Panc1 (cell line): Measurements from ENCODE around the gene CHDH. TPM values are rescaled to one million over a fixed set of nuclear protein-coding genes. Genes with fewer than 3 reads are reported as not detected.

ENCODE experiments used
- ATAC-seq: fragments of 200-7000 bp; cut with Tn5 transposase; 2 replicates; pipeline ENCODE4 v1.9.1; 2020; ENCODE audit warnings: mild to moderate bottlenecking, moderate library complexity
- BruUV-seq: library from RNA; stranded (reverse); fragments of 400-500 nt; replicated peaks from 2 replicates; lab custom pipeline; 2021; lab: Mats Ljungman, UMichigan
- CTCF ChIA-PET: fragments of 300-600 bp; sonication (Branson Sonifier 250); formaldehyde crosslinking; loops from one replicate; lab custom pipeline; 2022; ENCODE audit warnings: antibody characterized with exemption; lab: Charles Lee
- POLR2A ChIA-PET: fragments of 300-600 bp; sonication (Branson Sonifier 250); formaldehyde crosslinking; loops from one replicate; lab custom pipeline; 2022; ENCODE audit warnings: antibody characterized with exemption; lab: Charles Lee
- DNase-seq: peaks from one replicate; pipeline ENCODE4 v3.0.0-alpha.2; 2010; ENCODE audit warnings: low read depth, low spot score
- H3K27ac ChIP-seq: 2 replicates; pipeline ENCODE4 v1.5.1; 2011; ENCODE audit warnings: mild to moderate bottlenecking, low read length, inconsistent platforms
- H3K27me3 ChIP-seq: fragments of 200-500 bp; sonication (Bioruptor generic); 2 replicates; pipeline ENCODE4 v1.6.0; 2014; ENCODE audit warnings: low read length, inconsistent platforms; ENCODE audit not compliant: control insufficient read depth, insufficient read depth
- H3K36me3 ChIP-seq: fragments of 200-500 bp; sonication (Bioruptor generic); 2 replicates; pipeline ENCODE4 v1.5.1; 2014; ENCODE audit warnings: inconsistent platforms, mild to moderate bottlenecking, low read length, moderate library complexity; ENCODE audit not compliant: control insufficient read depth, insufficient read depth
- H3K4me1 ChIP-seq: 2 replicates; pipeline ENCODE4 v1.5.1; 2011; ENCODE audit warnings: inconsistent platforms, mild to moderate bottlenecking, low read length, moderate library complexity; ENCODE audit not compliant: control insufficient read depth, insufficient read depth
- H3K4me3 ChIP-seq, 2 experiments: 2 replicates each; pipeline ENCODE4 v1.5.1; 2011 to 2012; ENCODE audit warnings: low read depth in 2 of 2, low read length in 2 of 2, mild to moderate bottlenecking in 2 of 2, inconsistent platforms in 1 of 2, moderate library complexity in 1 of 2
- H3K9me3 ChIP-seq: fragments of 200-500 bp; sonication (Bioruptor generic); 2 replicates; pipeline ENCODE4 v1.5.1; 2014; ENCODE audit warnings: low read depth, mild to moderate bottlenecking, inconsistent platforms, low read length, moderate library complexity; ENCODE audit not compliant: control insufficient read depth, insufficient read depth
- POLR2AphosphoS5 ChIP-seq: IDR thresholded peaks from 2 replicates; pipeline ENCODE4 v1.6.1; 2012; ENCODE audit warnings: mild to moderate bottlenecking, low read depth, low read length, moderate library complexity
- SIN3A ChIP-seq: IDR thresholded peaks from 2 replicates; pipeline ENCODE4 v1.6.1; 2012; ENCODE audit warnings: low read depth, mild to moderate bottlenecking, low read length, moderate library complexity, borderline replicate concordance; ENCODE audit not compliant: insufficient read depth
- TCF7L2 ChIP-seq: IDR thresholded peaks from 2 replicates; pipeline ENCODE4 v1.6.1; 2011; ENCODE audit warnings: mild to moderate bottlenecking, low read depth, low read length, inconsistent platforms
- in situ Hi-C: cut with HindIII; loops from 2 replicates; pipeline ENCODE4 v1.10.0; 2016; ENCODE audit warnings: low sequenced_read_pairs, low pct_unique_long_range_greater_than_20kb
- intact Hi-C: fragments of 100-400 bp; cut with micrococcal nuclease; formaldehyde crosslinking; loops from one replicate; pipeline ENCODE4 v1.10.0; 2022; ENCODE audit not compliant: unreplicated experiment
- total RNA-seq: library from RNA; stranded (reverse); gene quantifications from one replicate; pipeline ENCODE4 v1.2.1, GENCODE V29; 2021; ENCODE audit not compliant: unreplicated experiment
- TF ChIP-seq, protein P1 (sequence below): fragments of 450-650 bp; IDR thresholded peaks from 2 replicates; pipeline ENCODE4 v1.5.1; 2017; ENCODE audit warnings: mild to moderate bottlenecking
- TF ChIP-seq, protein P2 (sequence below), 2 experiments: IDR thresholded peaks; 2 replicates each; pipeline ENCODE4 v1.6.1; 2011 to 2012; ENCODE audit warnings: low read depth in 2 of 2, control low read depth in 1 of 2, low read length in 1 of 2, mild to moderate bottlenecking in 1 of 2, moderate library complexity in 1 of 2; ENCODE audit not compliant: insufficient read depth in 1 of 2

Gene CHDH
- total RNA-seq, 1 experiment from 2014 or later, result 24.1 TPM

DNA sequence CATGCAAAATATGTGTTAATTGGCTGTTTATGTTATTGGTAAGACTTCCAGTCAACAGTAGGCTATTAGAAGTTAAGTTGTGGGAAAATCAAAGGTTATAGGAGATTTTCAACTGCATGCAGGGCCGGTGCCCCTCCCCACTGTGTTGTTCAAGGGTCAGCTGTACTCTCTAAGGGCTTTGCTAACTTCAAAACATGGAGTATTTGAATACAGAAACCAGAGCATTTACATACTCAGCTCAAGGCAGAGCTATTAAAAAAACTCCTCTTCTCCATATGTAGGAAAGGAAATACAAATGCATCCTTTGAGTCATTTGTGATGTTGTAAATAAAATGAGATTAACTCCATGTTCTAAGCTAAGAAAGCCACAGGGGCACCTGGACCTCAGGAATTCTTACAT, 16.9 kb upstream of the CHDH start:
- in situ Hi-C loops (no loop called here), intact Hi-C loops (no loop called here)
- Histone ChIP-seq H3K4me3 (no peak overlapping the region), H3K4me1 (no peaks in the 10 kb centered on the region), H3K27ac (no peak overlapping the region), H3K27me3 (no peaks in the 10 kb centered on the region), H3K36me3 (peaks cover 8% of the 10 kb centered on the region; the same call in 1 of the 2 replicates), H3K9me3 (no peaks in the 10 kb centered on the region)
- no TSS peak for BruUV-seq
- POLR2A ChIA-PET, result no interaction called here
- no peak for ATAC-seq
- no peak for DNase-seq
- CTCF ChIA-PET, result no interaction called here
- TF ChIP-seq POLR2AphosphoS5, result no peak
- no peak for TF ChIP-seq TCF7L2
- TF ChIP-seq, protein P1, sequence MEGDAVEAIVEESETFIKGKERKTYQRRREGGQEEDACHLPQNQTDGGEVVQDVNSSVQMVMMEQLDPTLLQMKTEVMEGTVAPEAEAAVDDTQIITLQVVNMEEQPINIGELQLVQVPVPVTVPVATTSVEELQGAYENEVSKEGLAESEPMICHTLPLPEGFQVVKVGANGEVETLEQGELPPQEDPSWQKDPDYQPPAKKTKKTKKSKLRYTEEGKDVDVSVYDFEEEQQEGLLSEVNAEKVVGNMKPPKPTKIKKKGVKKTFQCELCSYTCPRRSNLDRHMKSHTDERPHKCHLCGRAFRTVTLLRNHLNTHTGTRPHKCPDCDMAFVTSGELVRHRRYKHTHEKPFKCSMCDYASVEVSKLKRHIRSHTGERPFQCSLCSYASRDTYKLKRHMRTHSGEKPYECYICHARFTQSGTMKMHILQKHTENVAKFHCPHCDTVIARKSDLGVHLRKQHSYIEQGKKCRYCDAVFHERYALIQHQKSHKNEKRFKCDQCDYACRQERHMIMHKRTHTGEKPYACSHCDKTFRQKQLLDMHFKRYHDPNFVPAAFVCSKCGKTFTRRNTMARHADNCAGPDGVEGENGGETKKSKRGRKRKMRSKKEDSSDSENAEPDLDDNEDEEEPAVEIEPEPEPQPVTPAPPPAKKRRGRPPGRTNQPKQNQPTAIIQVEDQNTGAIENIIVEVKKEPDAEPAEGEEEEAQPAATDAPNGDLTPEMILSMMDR, result no peak
- no peak for TF ChIP-seq SIN3A
- TF ChIP-seq, protein P2, sequence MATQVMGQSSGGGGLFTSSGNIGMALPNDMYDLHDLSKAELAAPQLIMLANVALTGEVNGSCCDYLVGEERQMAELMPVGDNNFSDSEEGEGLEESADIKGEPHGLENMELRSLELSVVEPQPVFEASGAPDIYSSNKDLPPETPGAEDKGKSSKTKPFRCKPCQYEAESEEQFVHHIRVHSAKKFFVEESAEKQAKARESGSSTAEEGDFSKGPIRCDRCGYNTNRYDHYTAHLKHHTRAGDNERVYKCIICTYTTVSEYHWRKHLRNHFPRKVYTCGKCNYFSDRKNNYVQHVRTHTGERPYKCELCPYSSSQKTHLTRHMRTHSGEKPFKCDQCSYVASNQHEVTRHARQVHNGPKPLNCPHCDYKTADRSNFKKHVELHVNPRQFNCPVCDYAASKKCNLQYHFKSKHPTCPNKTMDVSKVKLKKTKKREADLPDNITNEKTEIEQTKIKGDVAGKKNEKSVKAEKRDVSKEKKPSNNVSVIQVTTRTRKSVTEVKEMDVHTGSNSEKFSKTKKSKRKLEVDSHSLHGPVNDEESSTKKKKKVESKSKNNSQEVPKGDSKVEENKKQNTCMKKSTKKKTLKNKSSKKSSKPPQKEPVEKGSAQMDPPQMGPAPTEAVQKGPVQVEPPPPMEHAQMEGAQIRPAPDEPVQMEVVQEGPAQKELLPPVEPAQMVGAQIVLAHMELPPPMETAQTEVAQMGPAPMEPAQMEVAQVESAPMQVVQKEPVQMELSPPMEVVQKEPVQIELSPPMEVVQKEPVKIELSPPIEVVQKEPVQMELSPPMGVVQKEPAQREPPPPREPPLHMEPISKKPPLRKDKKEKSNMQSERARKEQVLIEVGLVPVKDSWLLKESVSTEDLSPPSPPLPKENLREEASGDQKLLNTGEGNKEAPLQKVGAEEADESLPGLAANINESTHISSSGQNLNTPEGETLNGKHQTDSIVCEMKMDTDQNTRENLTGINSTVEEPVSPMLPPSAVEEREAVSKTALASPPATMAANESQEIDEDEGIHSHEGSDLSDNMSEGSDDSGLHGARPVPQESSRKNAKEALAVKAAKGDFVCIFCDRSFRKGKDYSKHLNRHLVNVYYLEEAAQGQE (IDR thresholded peaks at IDR 0.05; ENCODE audit: insufficient read depth in 1 of 2, low read depth in 2 of 2, low read length in 1 of 2), result no peak

DNA sequence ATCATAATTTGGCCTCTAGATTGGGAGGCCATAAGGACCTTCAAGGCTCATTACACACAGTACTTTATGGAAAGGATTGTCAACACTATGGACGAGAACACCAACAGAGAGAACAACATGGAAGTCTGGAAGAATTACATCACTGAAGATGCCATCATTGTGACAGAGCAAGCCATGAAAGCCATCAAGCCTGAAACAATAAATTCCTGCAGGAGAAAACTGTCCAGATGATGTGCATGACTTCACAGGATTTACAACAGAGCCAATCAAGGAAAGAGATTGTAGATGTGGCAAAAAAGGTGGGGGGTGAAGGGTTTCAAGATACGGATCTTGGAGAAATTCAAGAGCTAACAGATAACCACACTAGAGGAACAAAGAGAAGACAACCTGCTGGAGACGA, 16.0 kb upstream of the CHDH start:
- H3K9me3 ChIP-seq, result no peaks in the 10 kb centered on the region
- ATAC-seq (no peak), DNase-seq (no peak)
- POLR2A ChIA-PET, result no interaction called here
- in situ Hi-C loops, result no loop called here
- H3K36me3 ChIP-seq, result peaks cover 8% of the 10 kb centered on the region; the same call in 1 of the 2 replicates
- CTCF ChIA-PET, result no interaction called here
- no peak overlapping the region for H3K4me3 ChIP-seq
- H3K27me3 ChIP-seq, result no peaks in the 10 kb centered on the region
- no TSS peak for BruUV-seq
- intact Hi-C loops, result no loop called here
- H3K27ac ChIP-seq, result no peak overlapping the region
- H3K4me1 ChIP-seq, result no peaks in the 10 kb centered on the region
- TF ChIP-seq, protein P1, result no peak
- no peak for TF ChIP-seq POLR2AphosphoS5
- no peak for TF ChIP-seq SIN3A
- TF ChIP-seq, protein P2 (IDR thresholded peaks at IDR 0.05; ENCODE audit: insufficient read depth in 1 of 2, low read depth in 2 of 2, low read length in 1 of 2), result no peak
- no peak for TF ChIP-seq TCF7L2
